ENCODE results near the gene EXOC6B. TPM values are rescaled to one million over a fixed set of nuclear protein-coding genes. Genes with fewer than 3 reads are reported as not detected.

Gene EXOC6B
- 45.3 TPM for total RNA-seq

DNA sequence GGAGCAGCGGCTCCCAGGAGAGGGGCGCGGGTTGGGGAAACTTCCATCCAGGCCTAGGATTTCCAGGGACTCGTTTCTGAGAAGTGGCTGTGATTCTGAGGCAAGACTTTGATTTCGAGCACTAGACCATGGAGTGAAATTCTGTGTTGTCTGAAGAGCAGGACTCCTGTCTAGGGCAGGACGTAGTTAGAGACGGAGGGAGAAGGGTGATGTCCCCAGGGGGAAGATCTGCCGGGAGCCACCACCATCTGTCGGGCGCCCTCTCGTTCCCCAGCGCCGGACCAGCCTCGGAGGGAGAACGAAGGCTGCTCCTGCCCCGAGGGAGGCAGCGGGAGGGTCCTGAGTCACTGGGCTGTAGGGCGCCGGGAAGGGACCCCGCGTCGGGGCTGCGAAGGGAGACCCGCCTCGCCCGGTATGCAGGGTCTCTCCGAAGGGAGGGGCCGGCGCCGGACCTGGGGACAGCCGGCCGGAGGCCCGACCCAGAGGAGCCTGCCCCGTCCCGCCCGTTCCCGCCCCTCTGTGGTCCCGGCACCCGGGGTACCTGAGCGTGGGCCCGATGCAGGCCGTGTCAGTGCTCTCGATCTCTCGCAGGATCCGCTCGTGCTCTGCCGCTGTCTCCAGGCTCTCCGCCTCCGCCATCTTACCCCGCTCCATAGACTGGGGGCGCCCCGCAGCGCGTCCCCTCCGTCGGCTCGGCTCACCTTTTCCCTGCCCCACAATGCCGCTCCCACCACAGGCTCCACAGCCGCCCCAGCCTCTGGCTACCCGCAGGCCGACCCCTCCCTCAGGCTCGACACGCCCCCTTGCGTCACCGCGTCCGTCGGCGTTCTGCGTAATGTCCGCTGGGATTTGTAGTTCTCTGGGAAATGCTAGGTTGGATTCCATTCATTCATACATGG, at the start of gene EXOC6B:
TSS of gene EXOC6B (minus strand) at position 777 of the 899 bp plus-strand sequence.
- DNase-seq, result peak; percentile 79

DNA sequence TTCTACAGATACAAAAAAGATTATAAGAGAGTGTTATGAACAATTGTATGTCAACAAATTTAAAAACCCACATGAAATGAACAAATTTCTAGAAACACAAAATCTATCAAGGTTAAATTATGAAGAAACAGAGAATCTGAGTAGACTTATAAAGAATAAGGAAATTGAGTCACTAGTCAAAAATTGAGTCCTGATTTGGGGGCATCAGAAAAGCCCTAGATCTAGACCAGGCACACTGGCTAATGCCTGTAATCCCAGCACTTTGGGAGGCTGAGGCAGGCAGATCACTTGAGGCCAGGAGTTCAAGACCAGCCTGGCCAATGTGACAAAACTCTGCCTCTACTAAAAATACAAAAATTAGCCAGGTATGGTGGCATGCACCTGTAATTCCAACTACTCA, 46.0 kb upstream of the EXOC6B start:
- no peak for DNase-seq

DNA sequence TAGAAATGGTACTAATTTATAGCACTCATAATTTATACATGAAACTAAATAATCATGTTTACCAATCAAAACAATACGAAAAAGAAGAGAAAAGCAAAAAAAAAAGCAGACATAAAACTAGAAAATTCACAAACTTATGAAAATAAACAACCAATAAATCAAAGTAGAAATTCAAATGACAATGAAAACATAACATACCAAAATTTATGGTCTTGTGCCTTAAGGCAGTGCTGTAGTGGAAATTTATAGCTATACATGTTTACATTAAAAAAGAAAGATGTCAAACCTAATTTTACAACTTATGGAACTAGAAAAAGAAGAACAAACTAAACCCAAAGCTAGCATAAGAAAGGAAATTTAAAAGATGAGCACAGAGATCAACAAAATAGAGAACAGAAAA, 45.2 kb upstream of the EXOC6B start:
- DNase-seq, result no peak

DNA sequence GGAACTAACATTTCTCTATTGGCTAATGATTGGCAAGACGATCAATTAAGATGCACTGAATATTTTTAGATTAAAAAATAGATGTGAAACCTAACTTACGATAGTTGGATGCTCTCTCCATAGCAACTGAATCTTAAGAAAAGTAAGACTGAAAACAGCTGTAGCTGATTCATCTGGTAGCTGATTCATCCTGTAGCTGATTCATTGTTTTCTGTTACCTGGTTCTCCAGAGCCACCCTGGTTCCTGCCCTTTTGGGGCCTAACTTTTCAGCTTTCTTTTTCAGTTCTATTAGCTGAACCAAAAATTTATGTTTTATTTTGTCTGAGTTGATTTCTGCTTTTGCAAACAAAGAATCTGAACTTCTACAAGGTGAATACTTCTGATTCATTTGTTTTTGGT, 38.7 kb upstream of the EXOC6B start:
- no peak for DNase-seq

GRCh38 chr2:72863046-72863445, 37.2 kb upstream of the EXOC6B start:
- no peak for DNase-seq

DNA sequence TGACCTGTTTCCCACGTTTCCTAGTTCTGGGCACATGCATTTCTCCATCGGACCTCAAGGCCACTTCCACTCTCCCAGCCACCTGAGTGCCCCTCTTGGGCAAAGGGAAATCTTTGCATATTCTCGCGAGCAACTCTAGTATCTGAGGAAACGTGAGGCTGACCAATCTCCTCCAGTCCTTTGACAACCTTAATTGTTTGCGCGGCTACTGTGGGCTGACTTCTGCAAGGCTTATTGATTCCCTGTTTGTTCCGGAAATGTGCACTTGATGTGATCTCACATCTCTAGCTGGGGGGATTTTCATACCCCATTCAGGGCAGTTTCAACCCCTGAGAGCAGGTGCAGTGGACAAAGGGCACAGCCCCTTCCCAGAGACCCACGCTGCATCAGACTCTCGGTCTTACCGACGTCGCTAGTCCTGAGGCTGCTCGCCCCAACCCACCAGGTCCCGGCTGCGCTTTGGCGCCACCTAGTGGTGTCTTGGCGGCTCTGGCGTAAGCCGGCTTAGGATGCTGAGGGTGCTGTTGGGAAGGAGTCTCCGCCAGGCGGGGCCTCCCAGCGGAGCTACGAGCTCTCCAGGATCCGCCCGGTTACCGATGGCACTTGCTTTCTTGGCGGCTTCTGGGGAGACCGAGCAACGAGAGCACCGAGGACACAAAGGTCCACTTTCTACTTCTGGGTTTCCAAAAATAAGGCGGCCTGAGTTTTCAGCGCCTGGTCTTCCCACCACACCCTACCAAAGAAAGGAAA, 36.6 kb upstream of the EXOC6B start:
- peak; percentile 45 for DNase-seq

DNA sequence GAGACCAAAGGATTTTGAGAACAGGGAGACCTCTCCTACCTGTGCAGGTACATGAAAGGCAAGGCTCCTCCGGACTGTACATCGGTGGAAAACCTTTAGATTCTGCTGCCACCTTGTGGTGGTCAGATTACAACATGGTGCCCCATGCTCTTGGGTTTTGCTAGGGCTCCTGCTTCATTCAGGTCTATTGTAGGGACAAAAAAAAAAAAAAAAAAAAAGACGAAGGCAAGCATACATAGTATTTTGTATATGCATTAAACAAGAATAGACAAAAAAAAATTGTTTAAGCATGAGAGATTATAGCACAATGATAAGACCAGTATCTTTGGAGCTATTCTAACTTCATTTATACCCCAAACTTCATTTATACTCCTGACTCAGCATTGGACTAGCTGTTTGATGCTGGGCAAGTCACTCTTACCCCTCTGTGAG, 34.0 kb upstream of the EXOC6B start:
- no peak for DNase-seq

- no peak for DNase-seq
Measured at GRCh38 chr2:72851333-72851732, 25.5 kb upstream of the EXOC6B start.

DNA sequence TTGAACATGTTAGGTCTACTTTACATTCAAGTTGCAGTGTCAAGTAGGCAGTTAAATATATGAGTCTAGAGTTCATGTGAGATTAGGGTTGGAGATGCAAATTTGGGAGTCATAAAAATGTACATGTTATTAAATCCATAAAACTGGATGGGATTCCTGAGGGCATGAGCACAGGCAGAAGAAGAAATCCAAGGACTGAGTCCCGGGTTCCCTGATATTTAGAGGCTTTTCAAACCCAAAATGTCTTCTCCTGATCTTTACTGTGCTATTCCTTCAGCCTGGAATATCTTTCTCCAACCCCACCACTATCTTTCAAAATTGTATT, 23.3 kb upstream of the EXOC6B start:
- DNase-seq, result no peak

GRCh38 chr2:72848436-72849137, 22.8 kb upstream of the EXOC6B start:
- DNase-seq, result no peak

DNA sequence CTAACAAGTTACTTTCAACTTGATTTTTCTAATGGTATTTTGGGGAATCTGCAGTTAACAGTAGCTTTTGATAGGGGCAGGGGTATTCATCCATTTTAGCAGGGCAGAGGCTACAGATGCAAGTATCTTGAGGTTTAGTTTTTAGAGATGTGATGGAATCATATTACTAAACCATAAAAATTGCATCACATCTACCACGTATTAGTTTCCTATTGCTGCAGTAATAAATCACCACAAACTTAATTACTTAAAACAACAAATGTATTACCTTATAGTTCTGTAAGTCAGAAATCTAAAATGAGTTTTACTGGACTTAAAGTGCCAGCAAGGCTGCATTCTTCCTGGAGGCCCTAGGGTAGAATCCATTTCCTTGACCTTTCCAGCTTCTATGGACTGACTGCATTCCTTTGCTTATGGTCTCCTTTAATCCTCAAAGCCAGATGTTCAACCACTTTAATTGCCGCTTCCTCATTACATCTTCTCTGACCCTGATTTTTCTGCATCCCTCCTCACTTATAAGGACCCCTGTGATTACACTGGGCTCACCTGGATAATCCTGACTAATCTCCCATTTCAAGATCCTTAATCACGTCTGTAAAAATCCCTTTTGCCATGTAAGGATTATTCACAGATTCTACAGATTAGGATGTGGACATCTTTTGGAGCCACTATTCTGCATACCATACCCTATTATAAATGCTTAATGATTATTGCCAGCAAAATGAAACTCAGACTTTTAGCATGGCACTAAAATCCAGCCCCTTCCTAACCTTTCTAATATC, 21.9 kb upstream of the EXOC6B start:
- DNase-seq, result no peak

DNA sequence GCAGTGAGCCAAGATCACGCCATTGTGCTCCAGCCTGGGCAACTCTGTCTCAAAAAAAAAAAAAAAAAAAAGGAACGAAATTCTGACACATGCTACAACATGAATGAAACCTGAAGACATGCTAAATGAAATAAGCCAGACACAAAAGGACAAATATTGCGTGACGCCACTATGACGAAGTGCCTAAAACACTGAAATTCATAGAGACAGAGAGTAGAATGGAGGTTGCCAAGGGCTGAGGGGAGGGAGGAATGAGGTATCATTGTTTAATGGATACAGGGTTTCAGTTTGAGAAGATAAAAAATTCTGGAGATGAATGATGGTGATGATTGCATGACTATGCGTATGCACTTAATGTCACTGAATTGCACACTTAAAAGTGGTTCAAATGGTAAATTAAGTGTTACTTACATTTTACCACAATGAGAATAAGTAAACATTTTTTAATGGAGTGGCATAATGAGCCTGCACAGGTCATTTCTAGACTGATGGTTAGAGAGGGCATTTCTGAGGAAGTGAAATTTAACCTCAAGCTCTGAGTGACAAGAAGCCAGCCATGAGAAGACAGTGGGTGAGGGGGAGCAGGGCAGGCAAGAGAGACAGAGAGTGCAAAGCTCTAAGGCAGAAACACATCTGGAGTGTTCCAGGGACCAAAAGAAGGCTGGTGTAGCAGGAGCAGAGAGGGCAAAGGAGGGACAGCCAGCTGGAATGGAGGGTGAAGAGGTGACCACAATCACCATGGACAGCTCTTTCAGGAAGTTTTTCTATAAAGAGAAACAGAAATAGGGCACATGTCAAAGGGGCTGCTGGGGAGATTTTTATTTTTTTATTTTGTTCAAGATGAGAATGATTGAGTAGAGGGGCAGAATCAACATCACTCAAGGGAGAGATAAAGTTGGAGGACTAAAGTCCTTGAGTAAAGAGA, 20.6 kb upstream of the EXOC6B start:
- DNase-seq, result no peak

DNA sequence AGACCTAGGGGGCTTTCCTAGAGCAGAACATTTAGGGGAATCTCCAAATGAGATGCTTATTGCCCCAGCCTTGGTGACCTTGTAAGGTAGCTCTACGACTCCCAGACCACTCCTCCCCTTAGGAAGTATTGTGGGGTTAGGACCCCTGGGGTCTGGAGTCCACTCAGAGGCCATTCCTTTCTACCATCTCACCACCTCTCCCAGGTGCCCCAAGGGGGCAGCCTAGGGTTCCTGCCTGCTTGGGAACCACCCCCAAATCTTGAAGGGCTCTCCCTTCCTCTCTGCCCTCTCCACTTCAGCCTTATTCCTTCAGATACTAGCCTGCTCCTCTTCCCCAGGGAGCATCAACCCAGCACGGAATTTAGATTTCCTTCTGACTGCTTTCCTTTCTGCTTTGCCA, 17.5 kb upstream of the EXOC6B start:
- no peak for DNase-seq

GRCh38 chr2:72841462-72842125, 15.8 kb upstream of the EXOC6B start:
- no peak for DNase-seq

DNA sequence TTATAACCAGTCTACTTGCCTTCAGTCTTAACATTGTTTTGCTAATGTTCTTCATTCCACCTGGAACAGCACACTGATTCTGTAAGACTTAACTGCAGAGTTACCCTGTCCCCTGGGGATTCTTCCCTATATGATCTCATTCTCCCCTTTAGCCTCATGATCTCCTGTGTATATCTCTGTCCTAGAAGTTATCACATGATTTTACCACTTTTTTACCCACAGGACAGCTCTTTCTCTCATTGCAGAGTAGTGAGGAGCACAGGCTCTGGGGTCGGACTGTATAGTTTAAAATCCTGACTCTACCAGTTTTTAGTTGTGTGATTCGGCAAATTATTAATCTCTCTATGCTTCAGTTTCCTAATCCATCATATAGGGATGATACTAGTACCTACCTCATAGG, 14.2 kb upstream of the EXOC6B start:
- no peak for DNase-seq

GRCh38 chr2:72837171-72837570, 11.3 kb upstream of the EXOC6B start:
- DNase-seq, result no peak

DNA sequence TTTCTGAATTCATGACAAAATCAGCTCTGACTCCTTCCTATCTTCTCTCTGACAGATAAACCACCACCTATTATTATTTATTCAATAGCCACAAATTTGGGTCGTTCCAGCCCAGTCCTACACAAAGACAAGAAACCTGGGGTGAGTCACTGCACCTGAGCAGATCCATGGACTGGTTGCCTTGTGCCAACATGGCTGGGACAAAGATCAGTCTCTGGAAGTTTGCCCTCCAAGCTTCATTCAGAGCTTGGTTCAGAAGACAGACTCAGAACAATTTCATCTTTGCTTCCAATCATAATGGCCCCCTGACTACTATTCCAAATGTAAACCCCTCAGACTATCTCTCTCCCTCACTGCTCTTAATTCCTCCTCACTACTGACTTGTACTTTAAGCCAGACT, 9.6 kb upstream of the EXOC6B start:
- DNase-seq, result no peak

DNA sequence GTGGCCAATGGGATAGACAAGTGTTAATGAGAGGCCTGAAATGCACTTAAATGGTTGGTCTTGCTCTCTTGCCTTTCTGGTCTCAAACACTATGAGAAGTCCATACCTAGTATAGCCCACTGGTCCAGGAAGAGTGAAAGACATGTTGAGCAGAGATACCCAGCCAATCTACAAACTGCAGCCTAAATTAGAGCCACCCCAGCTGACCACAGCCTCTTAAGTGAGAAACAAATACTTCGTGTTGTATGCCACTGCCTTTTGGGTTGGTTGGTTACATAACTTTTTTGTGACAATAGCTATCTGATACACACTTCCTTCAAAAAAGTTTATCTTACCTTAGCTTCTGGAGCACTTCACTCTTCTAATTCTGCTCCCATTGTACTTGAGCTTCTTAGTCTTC, 8.8 kb upstream of the EXOC6B start:
- DNase-seq, result no peak

DNA sequence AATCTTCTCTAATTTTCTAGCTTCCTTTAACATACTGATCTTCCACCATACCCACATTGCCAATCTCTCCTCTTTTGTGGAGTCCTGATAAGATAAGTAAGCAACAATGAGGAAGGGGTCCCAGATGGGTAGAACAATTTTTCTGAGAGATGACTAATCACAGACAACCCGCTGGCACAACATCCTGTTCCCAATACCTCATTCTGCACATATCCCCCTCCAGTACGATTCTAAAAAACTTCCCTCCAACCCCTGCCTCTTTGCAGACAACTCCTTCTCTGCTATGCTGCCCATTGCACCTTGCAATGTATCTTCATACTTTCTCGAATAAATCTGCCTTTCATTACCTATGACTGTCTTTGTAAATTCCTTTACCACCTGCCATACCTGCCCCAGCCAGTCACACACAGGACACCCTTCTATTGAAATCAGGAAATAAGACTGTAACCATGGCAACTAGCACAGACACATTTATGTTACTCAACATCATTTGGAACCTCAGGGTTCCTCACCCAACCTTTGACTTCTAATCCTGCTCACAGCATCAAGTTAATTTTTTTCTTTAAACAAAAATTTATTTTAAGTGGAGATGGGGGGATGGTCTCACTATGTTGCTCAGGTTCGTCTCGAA, 7.4 kb upstream of the EXOC6B start:
- DNase-seq, result no peak

DNA sequence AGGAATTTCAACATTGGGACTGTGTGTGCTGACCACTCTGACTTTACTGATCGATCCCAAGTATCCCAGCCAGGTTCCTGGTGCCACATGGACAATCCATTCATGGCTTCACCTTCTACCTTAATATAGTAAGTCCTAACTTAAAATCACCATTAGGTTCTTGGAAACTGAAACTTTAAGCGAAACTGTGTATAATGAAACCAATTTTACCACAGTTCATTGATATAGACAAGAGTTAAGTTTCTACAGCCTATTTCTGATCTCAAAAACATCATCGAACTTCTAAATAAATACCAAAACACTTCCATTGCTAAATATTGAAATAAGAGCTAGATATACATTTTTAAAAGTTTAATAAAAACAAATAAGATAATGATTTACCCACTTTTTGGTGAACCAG, 4.4 kb upstream of the EXOC6B start:
- no peak for DNase-seq

Data from skin of body (tissue), 2 donors.